ENCODE measurements around the gene RTL3. TPM values are rescaled to one million over a fixed set of nuclear protein-coding genes. Genes with fewer than 3 reads are reported as not detected.

The RTL3 gene
- polyA plus RNA-seq, 3 donors, result not detected

DNA sequence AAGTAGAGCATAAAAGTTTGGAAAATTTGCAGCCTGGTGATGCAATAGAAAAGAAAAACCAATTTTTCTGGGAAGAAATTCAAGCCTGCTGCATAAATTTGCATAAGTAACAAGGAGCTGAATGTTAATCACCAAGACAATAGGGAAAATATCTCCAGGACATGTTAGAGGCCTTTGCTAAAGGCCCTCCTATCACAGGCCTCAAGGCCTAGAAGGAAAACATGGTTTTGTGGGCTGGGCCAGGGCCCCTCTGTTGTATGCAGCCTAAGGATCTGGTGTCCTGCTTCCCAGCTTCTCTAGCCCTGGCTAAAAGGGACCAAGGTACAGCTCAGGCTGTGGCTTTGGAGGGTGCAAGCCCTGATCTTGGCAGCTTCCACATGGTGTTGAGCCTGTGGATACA, 6.2 kb upstream of the RTL3 start:
- H3K4me3 Mint-ChIP-seq, result no peak overlapping the region
- no peaks in the 10 kb centered on the region for H3K79me2 ChIP-seq (ENCODE audit: insufficient read depth, low read length)
- no peak for DNase-seq
- H3K27ac ChIP-seq (ENCODE audit: low read depth in 1 of 2, low read length in 2 of 2), result no peak overlapping the region
- peaks cover 0 to 11% (median 1%) of the 10 kb centered on the region in 3 donors for H3K27me3 Mint-ChIP-seq (ENCODE audit: low read depth in 3 of 3)
- H3K4me1 Mint-ChIP-seq, result peaks cover 24% of the 10 kb centered on the region
- H4K20me1 ChIP-seq (ENCODE audit: insufficient read depth, low read length), result no peaks in the 10 kb centered on the region
- H3K4me2 ChIP-seq (replicated peaks; ENCODE audit: extremely low read depth, low read length, poor library complexity, severe bottlenecking), result no peak overlapping the region
- no peak for TF ChIP-seq CTCF (IDR thresholded peaks at IDR 0.05)
- H3K27ac Mint-ChIP-seq, result no peak overlapping the region
- no peaks in the 10 kb centered on the region for H3K9me3 ChIP-seq (replicated peaks in 1 of 2; ENCODE audit: control insufficient read depth in 1 of 2, insufficient read depth in 1 of 2, low read length in 2 of 2)
- intact Hi-C loops (cut with micrococcal nuclease), result no loop called here
- no peaks in the 10 kb centered on the region for H3K27me3 ChIP-seq (ENCODE audit: control insufficient read depth in 2 of 2, insufficient read depth in 2 of 2, low read length in 2 of 2)
- H3K4me3 ChIP-seq (replicated peaks in 1 of 3; ENCODE audit: low read depth in 2 of 3, low read length in 3 of 3), result no peak overlapping the region
- H3K36me3 Mint-ChIP-seq, result no peaks in the 10 kb centered on the region
- H3K4me1 ChIP-seq (ENCODE audit: control insufficient read depth in 1 of 2, insufficient read depth in 2 of 2, low read length in 2 of 2), result peaks cover 0 to 2% of the 10 kb centered on the region in 2 donors
- no peak overlapping the region for H2AFZ ChIP-seq (ENCODE audit: insufficient read depth, low read depth, low read length, poor library complexity, severe bottlenecking)
- no peak overlapping the region for H3K9ac ChIP-seq (ENCODE audit: insufficient read depth, low read length, poor library complexity, severe bottlenecking)
- H3K9me3 Mint-ChIP-seq, result peaks cover 0 to 10% (median 5%) of the 10 kb centered on the region in 7 donors
- no peaks in the 10 kb centered on the region for H3K36me3 ChIP-seq (replicated peaks in 1 of 2; ENCODE audit: control insufficient read depth in 1 of 2, insufficient read depth in 2 of 2, low read length in 2 of 2)

DNA sequence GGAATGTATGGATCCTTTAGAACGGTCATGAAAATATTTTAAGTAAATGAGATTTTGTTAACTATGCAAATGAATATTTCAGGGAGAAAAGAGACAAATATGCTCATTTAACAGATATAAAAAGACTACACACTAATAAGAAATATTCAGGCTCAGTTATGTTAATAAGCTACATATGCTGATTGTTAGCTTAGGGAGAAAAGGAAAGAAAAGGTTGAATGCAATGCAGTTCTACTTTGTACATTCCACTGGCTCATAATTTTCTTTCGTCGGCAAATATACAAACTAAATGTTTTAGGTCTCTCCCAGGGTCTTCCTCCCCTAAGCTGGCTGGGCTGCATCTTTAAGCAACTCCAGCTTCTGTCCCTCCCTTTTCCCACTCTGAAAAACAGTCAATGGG, 2.7 kb upstream of the RTL3 start:
- no peak for DNase-seq
- Mint-ChIP-seq H3K27me3 (ENCODE audit: low read depth in 3 of 3) (peaks cover 0 to 11% (median 1%) of the 10 kb centered on the region in 3 donors), H3K27ac (no peak overlapping the region), H3K4me1 (peaks cover 30% of the 10 kb centered on the region), H3K9me3 (peaks cover 0 to 10% (median 5%) of the 10 kb centered on the region in 7 donors), H3K4me3 (no peak overlapping the region), H3K36me3 (no peaks in the 10 kb centered on the region)
- Histone ChIP-seq H3K9ac (ENCODE audit: insufficient read depth, low read length, poor library complexity, severe bottlenecking) (no peak overlapping the region), H3K4me3 (replicated peaks in 1 of 3; ENCODE audit: low read depth in 2 of 3, low read length in 3 of 3) (no peak overlapping the region), H2AFZ (ENCODE audit: insufficient read depth, low read depth, low read length, poor library complexity, severe bottlenecking) (no peak overlapping the region), H4K20me1 (ENCODE audit: insufficient read depth, low read length) (no peaks in the 10 kb centered on the region), H3K9me3 (replicated peaks in 1 of 2; ENCODE audit: control insufficient read depth in 1 of 2, insufficient read depth in 1 of 2, low read length in 2 of 2) (no peaks in the 10 kb centered on the region), H3K4me2 (replicated peaks; ENCODE audit: extremely low read depth, low read length, poor library complexity, severe bottlenecking) (no peak overlapping the region), H3K36me3 (replicated peaks in 1 of 2; ENCODE audit: control insufficient read depth in 1 of 2, insufficient read depth in 2 of 2, low read length in 2 of 2) (no peaks in the 10 kb centered on the region), H3K79me2 (ENCODE audit: insufficient read depth, low read length) (no peaks in the 10 kb centered on the region), H3K27me3 (ENCODE audit: control insufficient read depth in 2 of 2, insufficient read depth in 2 of 2, low read length in 2 of 2) (no peaks in the 10 kb centered on the region), H3K27ac (ENCODE audit: low read depth in 1 of 2, low read length in 2 of 2) (no peak overlapping the region), H3K4me1 (ENCODE audit: control insufficient read depth in 1 of 2, insufficient read depth in 2 of 2, low read length in 2 of 2) (peaks cover 11 to 24% of the 10 kb centered on the region in 2 donors)
- WGBS (ENCODE audit: insufficient coverage), result 100% methylated on average over 2 of the region's 3 CpGs
- intact Hi-C loops (cut with micrococcal nuclease), result no loop called here
- no peak for TF ChIP-seq CTCF (IDR thresholded peaks at IDR 0.05)
